Activated T-cell treated with anti-CD3 and anti-CD28 coated beads, Interleukin-2, amount 50 U/mL, for 4 hours (primary cell): Measurements from ENCODE around the gene STRIP2. TPM values are rescaled to one million over a fixed set of nuclear protein-coding genes. Genes with fewer than 3 reads are reported as not detected.

Experiments used
- ATAC-seq, 2 donors: fragments of 200-7000 bp; cut with Tn5 transposase; one replicate each; pipeline ENCODE4 v1.10.0; 2021
- DNase-seq: peaks from one replicate; pipeline ENCODE4 v3.0.0-alpha.2; 2020
- H3K27me3 Mint-ChIP-seq: one replicate; pipeline ENCODE4 v1.8.0; 2021; ENCODE audit warnings: low read depth, mixed read lengths
- H3K36me3 Mint-ChIP-seq: one replicate; pipeline ENCODE4 v1.8.0; 2022; ENCODE audit warnings: mixed read lengths; ENCODE audit not compliant: insufficient read depth
- H3K4me1 Mint-ChIP-seq: one replicate; pipeline ENCODE4 v1.8.0; 2021; ENCODE audit warnings: low read depth, mixed read lengths
- H3K4me3 Mint-ChIP-seq: one replicate; pipeline ENCODE4 v1.8.0; 2021; ENCODE audit warnings: mild to moderate bottlenecking, moderate library complexity, mixed read lengths
- H3K9me3 Mint-ChIP-seq: one replicate; pipeline ENCODE4 v1.8.0; 2021; ENCODE audit warnings: mixed read lengths
- total RNA-seq, 3 donors: library from RNA; stranded (reverse); gene quantifications; one replicate each; pipeline ENCODE4 v1.2.1, GENCODE V29; 2021

Gene STRIP2, protein sequence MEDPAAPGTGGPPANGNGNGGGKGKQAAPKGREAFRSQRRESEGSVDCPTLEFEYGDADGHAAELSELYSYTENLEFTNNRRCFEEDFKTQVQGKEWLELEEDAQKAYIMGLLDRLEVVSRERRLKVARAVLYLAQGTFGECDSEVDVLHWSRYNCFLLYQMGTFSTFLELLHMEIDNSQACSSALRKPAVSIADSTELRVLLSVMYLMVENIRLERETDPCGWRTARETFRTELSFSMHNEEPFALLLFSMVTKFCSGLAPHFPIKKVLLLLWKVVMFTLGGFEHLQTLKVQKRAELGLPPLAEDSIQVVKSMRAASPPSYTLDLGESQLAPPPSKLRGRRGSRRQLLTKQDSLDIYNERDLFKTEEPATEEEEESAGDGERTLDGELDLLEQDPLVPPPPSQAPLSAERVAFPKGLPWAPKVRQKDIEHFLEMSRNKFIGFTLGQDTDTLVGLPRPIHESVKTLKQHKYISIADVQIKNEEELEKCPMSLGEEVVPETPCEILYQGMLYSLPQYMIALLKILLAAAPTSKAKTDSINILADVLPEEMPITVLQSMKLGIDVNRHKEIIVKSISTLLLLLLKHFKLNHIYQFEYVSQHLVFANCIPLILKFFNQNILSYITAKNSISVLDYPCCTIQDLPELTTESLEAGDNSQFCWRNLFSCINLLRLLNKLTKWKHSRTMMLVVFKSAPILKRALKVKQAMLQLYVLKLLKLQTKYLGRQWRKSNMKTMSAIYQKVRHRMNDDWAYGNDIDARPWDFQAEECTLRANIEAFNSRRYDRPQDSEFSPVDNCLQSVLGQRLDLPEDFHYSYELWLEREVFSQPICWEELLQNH
- total RNA-seq, result 10 to 100 TPM; 51.6 to 64.1 (median 56.1) TPM

DNA sequence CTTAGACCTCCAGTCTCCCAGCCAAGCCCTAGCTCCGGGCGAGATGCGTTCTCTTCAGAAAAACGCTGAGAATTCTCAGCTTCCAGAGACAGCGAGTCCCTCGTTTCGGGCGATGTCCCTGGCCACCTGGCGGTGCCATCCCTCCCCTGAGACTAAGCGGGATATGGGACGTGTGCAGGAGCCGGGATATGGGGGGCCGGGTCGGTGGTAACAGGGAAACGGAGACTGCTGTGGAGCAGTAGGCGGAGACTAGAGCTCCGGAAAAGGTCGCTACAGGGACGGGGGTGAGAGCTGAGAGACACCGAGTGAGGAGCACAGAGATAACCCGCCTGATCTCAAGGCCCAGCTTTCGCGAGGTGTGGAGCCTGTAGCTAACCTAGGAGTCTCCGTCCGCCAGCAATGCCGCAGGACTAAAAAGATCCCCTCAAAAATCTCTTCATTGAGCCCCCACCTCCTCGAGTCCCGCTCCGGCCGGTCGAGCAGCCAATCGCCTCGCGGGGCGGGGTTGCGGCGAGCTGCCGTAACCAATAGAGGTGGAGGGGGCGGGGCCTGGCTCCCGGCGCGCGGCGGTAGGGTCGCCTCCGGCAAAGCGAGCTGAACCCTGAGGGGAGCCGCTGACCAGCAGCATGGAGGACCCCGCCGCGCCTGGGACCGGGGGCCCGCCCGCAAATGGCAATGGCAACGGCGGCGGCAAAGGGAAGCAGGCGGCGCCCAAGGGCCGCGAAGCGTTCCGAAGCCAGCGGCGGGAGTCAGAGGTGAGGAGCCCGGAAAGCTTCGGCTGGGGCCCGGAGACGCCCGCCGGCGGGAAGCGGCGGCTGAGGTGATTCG is at the start of gene STRIP2:
STRIP2 (plus strand) TSS at position 586 of the 828 bp plus-strand sequence; CDS start at position 627, 41 bp downstream.
- DNase-seq (peak; percentile 84), ATAC-seq (peak; percentile 86 to 89)
- H3K4me1 Mint-ChIP-seq, result peaks cover 32% of the 10 kb centered on the region
- H3K36me3 Mint-ChIP-seq, result peaks cover 15% of the 10 kb centered on the region
- H3K4me3 Mint-ChIP-seq, result peak within 1 kb of the TSS; percentile 90
- H3K27me3 Mint-ChIP-seq, result peaks cover 16% of the 10 kb centered on the region
- no peaks in the 10 kb centered on the region for H3K9me3 Mint-ChIP-seq

DNA sequence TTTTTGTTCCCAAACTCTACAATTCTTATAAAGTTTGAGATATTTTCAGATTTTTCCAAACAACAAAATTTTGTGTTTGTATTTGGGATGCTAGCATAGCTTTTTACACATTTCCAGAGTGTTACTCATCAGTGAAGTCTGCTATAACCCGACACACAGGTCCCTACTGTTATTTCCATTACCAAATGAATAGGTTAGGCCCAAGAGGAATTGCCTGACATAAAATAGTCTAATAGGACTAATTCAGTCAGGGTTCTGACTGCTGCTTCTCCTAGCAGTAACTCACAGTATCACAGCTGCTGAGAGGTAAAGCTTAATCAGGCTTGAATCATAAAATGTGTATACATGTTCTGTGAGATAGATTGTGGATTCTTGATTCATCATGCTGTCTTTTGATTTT is 49.1 kb upstream of the STRIP2 start:
- Mint-ChIP-seq H3K36me3 (peaks cover 17% of the 10 kb centered on the region), H3K27me3 (no peaks in the 10 kb centered on the region), H3K9me3 (no peaks in the 10 kb centered on the region), H3K4me3 (no peak overlapping the region), H3K4me1 (peaks cover 4% of the 10 kb centered on the region)
- DNase-seq (no peak), ATAC-seq (no peak)

DNA sequence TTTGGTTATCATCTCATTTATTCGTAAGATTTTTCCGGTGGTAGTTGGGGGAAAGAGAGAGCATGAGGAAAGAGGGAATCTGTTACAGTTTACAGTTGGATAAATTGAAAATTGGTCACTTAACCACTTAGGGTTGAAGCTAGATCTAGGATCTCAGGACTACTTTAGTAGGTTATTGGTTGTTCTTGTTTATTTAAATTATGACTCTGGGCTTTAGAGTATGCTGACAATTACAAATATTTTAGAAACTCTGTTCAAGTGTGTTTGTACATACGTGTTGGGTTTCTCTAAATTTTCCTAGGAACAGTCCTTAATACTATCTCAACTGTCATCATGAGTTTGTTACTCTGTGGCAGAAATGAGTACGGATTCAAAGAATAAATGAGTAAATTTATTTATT is 48.6 kb upstream of the STRIP2 start:
- ATAC-seq, result no peak
- no peaks in the 10 kb centered on the region for H3K9me3 Mint-ChIP-seq
- H3K4me3 Mint-ChIP-seq, result no peak overlapping the region
- peaks cover 4% of the 10 kb centered on the region for H3K4me1 Mint-ChIP-seq
- no peaks in the 10 kb centered on the region for H3K27me3 Mint-ChIP-seq
- H3K36me3 Mint-ChIP-seq, result peaks cover 16% of the 10 kb centered on the region
- DNase-seq, result no peak

DNA sequence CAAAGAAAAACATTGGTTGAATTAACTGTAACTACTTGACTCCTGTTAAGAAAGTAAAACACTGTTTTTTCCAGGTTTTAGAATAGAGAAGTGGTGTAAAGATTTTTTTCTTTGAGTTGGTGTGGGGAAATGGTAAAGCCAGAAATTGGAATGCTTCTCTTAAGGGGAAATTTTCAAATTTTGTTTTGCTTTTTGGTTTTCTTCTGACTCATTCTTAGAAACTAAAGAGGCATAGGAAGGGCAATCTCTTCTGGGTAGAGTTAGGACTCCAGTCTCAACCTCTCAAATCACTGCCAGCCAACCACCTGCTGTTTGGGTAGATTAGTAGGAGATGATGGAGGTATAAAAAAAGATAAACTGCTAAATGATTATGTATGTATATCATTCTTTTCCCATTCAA is 47.7 kb upstream of the STRIP2 start:
- DNase-seq (no peak), ATAC-seq (no peak)
- no peak overlapping the region for H3K4me3 Mint-ChIP-seq
- peaks cover 17% of the 10 kb centered on the region for H3K36me3 Mint-ChIP-seq
- H3K9me3 Mint-ChIP-seq, result no peaks in the 10 kb centered on the region
- H3K27me3 Mint-ChIP-seq, result no peaks in the 10 kb centered on the region
- peaks cover 4% of the 10 kb centered on the region for H3K4me1 Mint-ChIP-seq

DNA sequence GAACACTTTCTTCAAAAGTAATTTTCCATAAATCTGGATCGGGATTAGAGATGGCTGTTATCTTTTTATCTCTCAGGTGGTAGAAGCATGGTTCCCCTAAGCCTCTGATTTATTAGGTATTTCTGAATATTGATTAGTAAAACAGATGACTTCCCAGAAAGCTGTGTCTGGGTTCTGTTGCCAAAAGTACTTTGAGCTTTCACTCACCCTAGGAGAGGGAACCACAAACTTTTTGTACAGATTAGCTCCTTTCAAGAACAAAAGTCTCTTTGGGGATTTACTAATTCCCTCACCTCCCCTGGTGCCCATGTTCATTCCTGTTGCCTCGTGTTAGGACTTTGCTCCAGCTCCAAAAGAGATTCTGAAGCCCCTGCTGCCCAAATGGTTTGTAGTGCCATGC is 46.7 kb upstream of the STRIP2 start:
- no peak for DNase-seq
- Mint-ChIP-seq H3K4me3 (no peak overlapping the region), H3K9me3 (no peaks in the 10 kb centered on the region), H3K4me1 (peaks cover 4% of the 10 kb centered on the region), H3K27me3 (no peaks in the 10 kb centered on the region), H3K36me3 (peaks cover 16% of the 10 kb centered on the region)
- no peak for ATAC-seq

DNA sequence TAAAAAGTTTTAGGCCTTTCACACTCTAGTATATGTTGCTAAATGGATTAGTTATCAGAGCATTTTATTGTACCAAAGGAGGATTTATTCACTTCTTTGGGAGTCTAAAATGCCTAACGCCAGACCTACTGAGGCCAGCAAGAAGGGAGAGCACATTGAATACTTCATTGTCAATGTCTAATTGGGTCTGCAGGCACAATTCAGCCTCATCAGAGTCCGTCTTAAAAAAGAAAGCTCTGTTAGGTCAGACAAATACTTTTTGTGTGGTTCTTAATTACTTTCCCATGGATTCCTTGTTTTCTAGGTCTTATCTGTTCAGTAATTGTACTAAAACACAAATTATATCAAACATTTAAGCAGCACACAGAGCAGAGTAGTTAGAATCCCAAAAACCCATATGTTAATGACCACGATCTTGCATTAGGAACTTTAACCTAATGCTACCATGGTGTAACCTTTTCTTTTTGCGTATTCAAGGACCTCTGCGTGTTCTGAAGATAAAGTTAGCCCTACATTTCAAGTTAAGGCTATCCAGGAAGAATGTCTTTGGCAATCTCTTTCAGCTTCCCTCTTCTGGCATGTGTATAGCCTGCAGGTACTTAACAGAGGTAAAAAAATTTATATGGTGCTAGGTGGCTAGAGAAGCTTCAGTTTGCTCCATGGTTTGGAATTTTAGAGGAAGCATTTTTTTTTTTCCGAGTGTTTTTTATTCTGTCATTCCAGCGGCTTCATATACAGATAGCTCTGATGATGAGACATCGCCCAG is 45.7 kb upstream of the STRIP2 start:
- H3K4me3 Mint-ChIP-seq, result no peak overlapping the region
- DNase-seq, result no peak

GRCh38 chr7:129389829-129390228 is 44.4 kb upstream of the STRIP2 start:
- no peak overlapping the region for H3K4me3 Mint-ChIP-seq
- H3K9me3 Mint-ChIP-seq, result no peaks in the 10 kb centered on the region

More for the DNA sequence above, 45.7 kb upstream of the STRIP2 start:
- no peak for ATAC-seq
- Mint-ChIP-seq H3K36me3 (peaks cover 15% of the 10 kb centered on the region), H3K9me3 (no peaks in the 10 kb centered on the region), H3K27me3 (no peaks in the 10 kb centered on the region), H3K4me1 (peaks cover 4% of the 10 kb centered on the region)

DNA sequence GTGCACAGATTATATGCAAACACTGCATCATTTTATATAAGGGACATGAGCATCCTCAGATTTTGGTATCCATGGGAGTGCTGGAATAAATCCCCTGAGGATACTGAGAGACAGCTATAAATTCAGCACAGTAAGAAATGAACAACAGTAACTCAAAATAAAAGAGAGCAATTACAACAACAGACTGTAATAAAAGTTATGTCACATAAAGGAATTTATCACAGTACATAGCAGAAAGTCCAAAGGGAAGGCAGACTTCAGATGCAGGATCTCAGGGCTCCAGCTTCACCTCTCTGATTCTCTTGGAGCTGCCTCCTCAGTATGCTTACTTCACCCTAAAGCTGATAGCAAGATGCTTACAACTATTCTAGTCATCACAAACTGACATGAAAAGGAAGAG is 43.9 kb upstream of the STRIP2 start:
- H3K9me3 Mint-ChIP-seq, result no peaks in the 10 kb centered on the region
- no peak for ATAC-seq
- H3K36me3 Mint-ChIP-seq, result peaks cover 14% of the 10 kb centered on the region
- H3K4me1 Mint-ChIP-seq, result peaks cover 4% of the 10 kb centered on the region
- H3K4me3 Mint-ChIP-seq, result no peak overlapping the region
- no peak for DNase-seq
- H3K27me3 Mint-ChIP-seq, result no peaks in the 10 kb centered on the region

More at GRCh38 chr7:129389829-129390228, 44.4 kb upstream of the STRIP2 start:
- ATAC-seq, result no peak
- Mint-ChIP-seq H3K4me1 (peaks cover 4% of the 10 kb centered on the region), H3K27me3 (no peaks in the 10 kb centered on the region), H3K36me3 (peaks cover 16% of the 10 kb centered on the region)
- no peak for DNase-seq

GRCh38 chr7:129391546-129392171 is 42.6 kb upstream of the STRIP2 start:
- H3K27me3 Mint-ChIP-seq, result no peaks in the 10 kb centered on the region
- H3K36me3 Mint-ChIP-seq, result peaks cover 13% of the 10 kb centered on the region
- no peak for ATAC-seq

GRCh38 chr7:129393255-129393654 is 41.0 kb upstream of the STRIP2 start:
- DNase-seq (no peak), ATAC-seq (no peak)
- Mint-ChIP-seq H3K27me3 (no peaks in the 10 kb centered on the region), H3K4me3 (no peak overlapping the region), H3K4me1 (no peaks in the 10 kb centered on the region), H3K9me3 (no peaks in the 10 kb centered on the region), H3K36me3 (peaks cover 14% of the 10 kb centered on the region)

More at GRCh38 chr7:129391546-129392171, 42.6 kb upstream of the STRIP2 start:
- Mint-ChIP-seq H3K4me1 (peaks cover under 1% of the 10 kb centered on the region), H3K9me3 (no peaks in the 10 kb centered on the region), H3K4me3 (no peak overlapping the region)
- no peak for DNase-seq

DNA sequence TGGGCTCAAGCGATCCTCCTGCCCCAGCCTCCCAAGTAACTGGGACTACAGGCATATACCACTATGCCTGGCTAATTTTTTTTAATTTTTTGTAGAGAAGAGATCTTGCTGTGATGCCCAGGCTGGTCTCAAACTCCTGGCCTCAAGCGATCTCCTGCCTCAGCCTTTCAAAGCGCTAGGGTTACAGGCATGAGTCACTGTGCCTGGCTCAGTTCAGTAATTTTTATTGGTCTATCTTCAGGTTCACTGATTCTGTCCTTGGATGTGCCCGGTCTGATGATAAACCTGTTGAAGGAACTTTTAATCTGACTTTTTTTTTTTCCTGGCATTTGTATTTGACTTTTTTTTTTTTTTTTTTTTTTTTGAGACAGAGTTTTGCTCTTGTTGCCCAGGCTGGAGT is 40.1 kb upstream of the STRIP2 start:
- ATAC-seq, result no peak
- no peak overlapping the region for H3K4me3 Mint-ChIP-seq
- no peaks in the 10 kb centered on the region for H3K9me3 Mint-ChIP-seq
- DNase-seq, result no peak
- no peaks in the 10 kb centered on the region for H3K27me3 Mint-ChIP-seq
- peaks cover 14% of the 10 kb centered on the region for H3K36me3 Mint-ChIP-seq
- H3K4me1 Mint-ChIP-seq, result no peaks in the 10 kb centered on the region

GRCh38 chr7:129394982-129395914 is 39.0 kb upstream of the STRIP2 start:
- H3K36me3 Mint-ChIP-seq, result peaks cover 15% of the 10 kb centered on the region
- no peaks in the 10 kb centered on the region for H3K4me1 Mint-ChIP-seq
- no peaks in the 10 kb centered on the region for H3K9me3 Mint-ChIP-seq
- H3K27me3 Mint-ChIP-seq, result no peaks in the 10 kb centered on the region
- no peak overlapping the region for H3K4me3 Mint-ChIP-seq
- no peak for DNase-seq
- ATAC-seq, result no peak
